Measurements from ENCODE around the gene ZNF677.
"Not testable (repeated sequence)": the region's sequence is repeated elsewhere in the genome, so short reads cannot be mapped to it uniquely, and the experiment has no call there.

ZNF677 gene

GRCh38 chr19:53254411-53255341 lies at the start of gene ZNF677:
Gene ZNF677 (minus strand): TSS chr19:53254873. CDS start chr19:53251550, 3,323 bp downstream.
- Mint-ChIP-seq H3K27me3 (peaks cover 1% of the 10 kb centered on the region), H3K4me3 (peak within 1 kb of the TSS; percentile 86)

GRCh38 chr19:53301341-53301740 lies 46.7 kb upstream of the ZNF677 start:
- H3K27ac Mint-ChIP-seq, H3K36me3 Mint-ChIP-seq, H3K4me1 Mint-ChIP-seq, H3K4me3 Mint-ChIP-seq, H3K27me3 Mint-ChIP-seq: not testable (repeated sequence)
- peaks cover 21% of the 10 kb centered on the region for H3K9me3 Mint-ChIP-seq

More at GRCh38 chr19:53254411-53255341, at the start of gene ZNF677:
- Mint-ChIP-seq H3K4me1 (peaks cover 12% of the 10 kb centered on the region), H3K27ac (peak within 1 kb of the TSS; percentile 69), H3K36me3 (peaks cover 38% of the 10 kb centered on the region), H3K9me3 (peaks cover 21% of the 10 kb centered on the region)

GRCh38 chr19:53294786-53295441 lies 40.2 kb upstream of the ZNF677 start:
- no peak overlapping the region for H3K27ac Mint-ChIP-seq
- H3K9me3 Mint-ChIP-seq, result peaks cover 21% of the 10 kb centered on the region
- H3K4me3 Mint-ChIP-seq, result no peak overlapping the region
- H3K36me3 Mint-ChIP-seq, result peaks cover 2% of the 10 kb centered on the region
- no peaks in the 10 kb centered on the region for H3K4me1 Mint-ChIP-seq
- no peaks in the 10 kb centered on the region for H3K27me3 Mint-ChIP-seq

- H3K4me3 Mint-ChIP-seq, result no peak overlapping the region
- H3K27me3 Mint-ChIP-seq, result no peaks in the 10 kb centered on the region
- H3K27ac Mint-ChIP-seq, result no peak overlapping the region
- H3K4me1 Mint-ChIP-seq, result no peaks in the 10 kb centered on the region
- H3K36me3 Mint-ChIP-seq, result peaks cover 5% of the 10 kb centered on the region
- H3K9me3 Mint-ChIP-seq, result peaks cover 20% of the 10 kb centered on the region
Observed at GRCh38 chr19:53290758-53291549, 36.3 kb upstream of the ZNF677 start.

GRCh38 chr19:53285087-53285486 lies 30.4 kb upstream of the ZNF677 start:
- H3K27me3 Mint-ChIP-seq, result peaks cover 3% of the 10 kb centered on the region
- no peak overlapping the region for H3K27ac Mint-ChIP-seq
- H3K9me3 Mint-ChIP-seq, result peaks cover 6% of the 10 kb centered on the region
- H3K4me1 Mint-ChIP-seq, result no peaks in the 10 kb centered on the region
- peaks cover 5% of the 10 kb centered on the region for H3K36me3 Mint-ChIP-seq
- H3K4me3 Mint-ChIP-seq, result no peak overlapping the region

GRCh38 chr19:53281947-53282346 lies 27.3 kb upstream of the ZNF677 start:
- not testable (repeated sequence) for H3K4me1 Mint-ChIP-seq, H3K27ac Mint-ChIP-seq, H3K36me3 Mint-ChIP-seq, H3K4me3 Mint-ChIP-seq, H3K27me3 Mint-ChIP-seq
- H3K9me3 Mint-ChIP-seq, result peaks cover 15% of the 10 kb centered on the region

- H3K27ac Mint-ChIP-seq, result no peak overlapping the region
- H3K4me3 Mint-ChIP-seq, result no peak overlapping the region
- peaks cover 17% of the 10 kb centered on the region for H3K9me3 Mint-ChIP-seq
- peaks cover 2% of the 10 kb centered on the region for H3K36me3 Mint-ChIP-seq
- peaks cover 2% of the 10 kb centered on the region for H3K27me3 Mint-ChIP-seq
- H3K4me1 Mint-ChIP-seq, result no peaks in the 10 kb centered on the region
Observed at GRCh38 chr19:53275480-53275879, 20.8 kb upstream of the ZNF677 start.

GRCh38 chr19:53272044-53272443 lies 17.4 kb upstream of the ZNF677 start:
- H3K36me3 Mint-ChIP-seq, result peaks cover 4% of the 10 kb centered on the region

GRCh38 chr19:53269861-53270260 lies 15.2 kb upstream of the ZNF677 start:
- not testable (repeated sequence) for H3K27me3 Mint-ChIP-seq, H3K4me1 Mint-ChIP-seq, H3K27ac Mint-ChIP-seq, H3K4me3 Mint-ChIP-seq, H3K36me3 Mint-ChIP-seq
- peaks cover 13% of the 10 kb centered on the region for H3K9me3 Mint-ChIP-seq

More at GRCh38 chr19:53272044-53272443, 17.4 kb upstream of the ZNF677 start:
- Mint-ChIP-seq H3K27ac (no peak overlapping the region), H3K27me3 (no peaks in the 10 kb centered on the region), H3K9me3 (peaks cover 9% of the 10 kb centered on the region), H3K4me3 (no peak overlapping the region), H3K4me1 (no peaks in the 10 kb centered on the region)

- H3K27ac Mint-ChIP-seq, H3K4me1 Mint-ChIP-seq, H3K27me3 Mint-ChIP-seq, H3K4me3 Mint-ChIP-seq: not testable (repeated sequence)
- H3K9me3 Mint-ChIP-seq, result peaks cover 23% of the 10 kb centered on the region
- H3K36me3 Mint-ChIP-seq, result peaks cover 13% of the 10 kb centered on the region
Observed at GRCh38 chr19:53267623-53268022, 12.9 kb upstream of the ZNF677 start, which contains the start of gene VN1R4. Gene VN1R4 (minus strand): TSS chr19:53267723. CDS start chr19:53267665, 58 bp downstream.

GRCh38 chr19:53257715-53258342 lies 3.2 kb upstream of the ZNF677 start, which contains the start of gene VN1R2:
Gene VN1R2 (plus strand): TSS chr19:53258292. CDS start chr19:53258376, 84 bp downstream.
- Mint-ChIP-seq H3K36me3 (peaks cover 19% of the 10 kb centered on the region), H3K4me1 (peaks cover 12% of the 10 kb centered on the region), H3K9me3 (peaks cover 11% of the 10 kb centered on the region)
- not testable (repeated sequence) for H3K4me3 Mint-ChIP-seq, H3K27me3 Mint-ChIP-seq, H3K27ac Mint-ChIP-seq

GRCh38 chr19:53246498-53246897 lies 8.2 kb downstream of the ZNF677 start:
- Mint-ChIP-seq H3K36me3 (peaks cover 75% of the 10 kb centered on the region), H3K9me3 (peaks cover 47% of the 10 kb centered on the region), H3K27me3 (no peaks in the 10 kb centered on the region), H3K4me1 (no peaks in the 10 kb centered on the region), H3K4me3 (no peak overlapping the region), H3K27ac (no peak overlapping the region)

- H3K4me3 Mint-ChIP-seq, result no peak overlapping the region
- peaks cover 54% of the 10 kb centered on the region for H3K9me3 Mint-ChIP-seq
- H3K27me3 Mint-ChIP-seq, result no peaks in the 10 kb centered on the region
- H3K4me1 Mint-ChIP-seq, result no peaks in the 10 kb centered on the region
- no peak overlapping the region for H3K27ac Mint-ChIP-seq
- peaks cover 60% of the 10 kb centered on the region for H3K36me3 Mint-ChIP-seq
Observed at GRCh38 chr19:53237114-53237777, 17.4 kb downstream of the ZNF677 start.

- Mint-ChIP-seq H3K9me3 (peaks cover 27% of the 10 kb centered on the region), H3K4me1 (no peaks in the 10 kb centered on the region), H3K36me3 (peaks cover 22% of the 10 kb centered on the region), H3K4me3 (no peak overlapping the region), H3K27me3 (no peaks in the 10 kb centered on the region), H3K27ac (no peak overlapping the region)
Observed at GRCh38 chr19:53224606-53225005, 30.1 kb downstream of the ZNF677 start.

Data from activated naive CD4-positive, alpha-beta T cell treated with anti-CD3 and anti-CD28 coated beads, Interleukin-2, amount 50 U/mL, for 24 hours (primary cell).